ENCODE measurements around the gene DCLRE1A. TPM values are rescaled to one million over a fixed set of nuclear protein-coding genes. Genes with fewer than 3 reads are reported as not detected.

DCLRE1A gene
- total RNA-seq, 1 donor from 2014 or later, result 4.9 TPM

- DNase-seq (no peak), ATAC-seq (ENCODE audit: low read depth) (no peak)
- Mint-ChIP-seq H3K36me3 (ENCODE audit: low read depth) (peaks cover 66% of the 10 kb centered on the region), H3K4me1 (peaks cover 13% of the 10 kb centered on the region), H3K9me3 (no peaks in the 10 kb centered on the region), H3K4me3 (no peak overlapping the region), H3K27me3 (no peaks in the 10 kb centered on the region), H3K27ac (no peak overlapping the region)
- CTCF ChIA-PET, result no interaction called here
- POLR2A ChIA-PET, result no interaction called here
- no peak for TF ChIP-seq CTCF (IDR thresholded peaks at IDR 0.05)
- intact Hi-C loops (cut with micrococcal nuclease), result no loop called here
Observed at GRCh38 chr10:113882240-113882639, 28.4 kb upstream of the DCLRE1A start.

GRCh38 chr10:113880236-113880635 is 26.4 kb upstream of the DCLRE1A start:
- ChIA-PET CTCF (interaction anchor here (0.7 kb wide), 1 partner anchor 228 kb away, joined by 3 read pairs; no protein-coding TSS in a partner anchor), POLR2A (no interaction called here)
- ATAC-seq (ENCODE audit: low read depth) (no peak), DNase-seq (no peak)
- Mint-ChIP-seq H3K4me1 (peaks cover 16% of the 10 kb centered on the region), H3K27ac (no peak overlapping the region), H3K4me3 (no peak overlapping the region), H3K27me3 (no peaks in the 10 kb centered on the region), H3K36me3 (ENCODE audit: low read depth) (peaks cover 61% of the 10 kb centered on the region), H3K9me3 (no peaks in the 10 kb centered on the region)
- no peak for TF ChIP-seq CTCF (IDR thresholded peaks at IDR 0.05)
- intact Hi-C loops (cut with micrococcal nuclease), result no loop called here

GRCh38 chr10:113879691-113880090 is 25.8 kb upstream of the DCLRE1A start:
- POLR2A ChIA-PET, result no interaction called here
- Mint-ChIP-seq H3K27ac (no peak overlapping the region), H3K9me3 (no peaks in the 10 kb centered on the region), H3K4me1 (peaks cover 19% of the 10 kb centered on the region), H3K27me3 (no peaks in the 10 kb centered on the region), H3K36me3 (ENCODE audit: low read depth) (peaks cover 58% of the 10 kb centered on the region), H3K4me3 (no peak overlapping the region)
- no peak for DNase-seq
- ATAC-seq (ENCODE audit: low read depth), result no peak
- intact Hi-C loops (cut with micrococcal nuclease), result loop anchor here (2.0 kb wide), 1 partner anchor 29 kb away; no protein-coding TSS in a partner anchor
- CTCF ChIA-PET, result interaction anchor here (0.7 kb wide), 1 partner anchor 228 kb away, joined by 3 read pairs; no protein-coding TSS in a partner anchor
- TF ChIP-seq CTCF (IDR thresholded peaks at IDR 0.05), result no peak

GRCh38 chr10:113876461-113876860 is 22.6 kb upstream of the DCLRE1A start:
- Mint-ChIP-seq H3K27ac (no peak overlapping the region), H3K36me3 (ENCODE audit: low read depth) (peaks cover 50% of the 10 kb centered on the region), H3K4me1 (peaks cover 27% of the 10 kb centered on the region), H3K27me3 (no peaks in the 10 kb centered on the region), H3K4me3 (no peak overlapping the region), H3K9me3 (peaks cover 5% of the 10 kb centered on the region)
- ChIA-PET POLR2A (interaction anchor here (0.6 to 0.7 kb wide), 2 partner anchors 19 to 196 kb away, joined by 4 read pairs; no protein-coding TSS in a partner anchor), CTCF (no interaction called here)
- DNase-seq (no peak), ATAC-seq (ENCODE audit: low read depth) (no peak)
- TF ChIP-seq CTCF (IDR thresholded peaks at IDR 0.05), result no peak
- intact Hi-C loops (cut with micrococcal nuclease), result no loop called here

GRCh38 chr10:113875212-113875611 is 21.3 kb upstream of the DCLRE1A start:
- DNase-seq (no peak), ATAC-seq (ENCODE audit: low read depth) (no peak)
- H3K27me3 Mint-ChIP-seq, result no peaks in the 10 kb centered on the region
- no peak overlapping the region for H3K27ac Mint-ChIP-seq
- TF ChIP-seq CTCF (IDR thresholded peaks at IDR 0.05), result no peak
- peaks cover 27% of the 10 kb centered on the region for H3K4me1 Mint-ChIP-seq
- peaks cover 5% of the 10 kb centered on the region for H3K9me3 Mint-ChIP-seq
- ChIA-PET CTCF (interaction anchor here (1.0 to 1.3 kb wide), 3 partner anchors 8 to 228 kb away, joined by 3 read pairs; no protein-coding TSS in a partner anchor), POLR2A (no interaction called here)
- intact Hi-C loops (cut with micrococcal nuclease), result no loop called here
- peaks cover 46% of the 10 kb centered on the region for H3K36me3 Mint-ChIP-seq (ENCODE audit: low read depth)
- no peak overlapping the region for H3K4me3 Mint-ChIP-seq
